H1 (cell line): ENCODE data around the gene SYTL2. TPM values are rescaled to one million over a fixed set of nuclear protein-coding genes. Genes with fewer than 3 reads are reported as not detected.

ENCODE experiments used
- RAD21 ChIP-seq, 2 experiments: IDR thresholded peaks in 1 of 2; conservative IDR thresholded peaks in 1 of 2; 2 replicates each; pipeline ENCODE4 v1.6.1; 2011; ENCODE audit warnings: low read depth in 2 of 2, low read length in 2 of 2, improper control_type of control experiment in 1 of 2, inconsistent platforms in 1 of 2, mild to moderate bottlenecking in 1 of 2, moderate library complexity in 1 of 2
- polyA plus RNA-seq, 7 experiments: library from polyadenylated mRNA; depleted of rRNA in 3 of 7; stranded (reverse) in 5 of 7; unstranded in 2 of 7; fragments of >200 nt in 5 of 7; fragments of 200-250 nt in 2 of 7; gene quantifications; 1 replicate in 5 of 7; 2 replicates in 1 of 7; 4 replicates in 1 of 7; pipeline versions ENCODE4 v1.2.1 to v1.2.3, GENCODE V29; 2011 to 2013; ENCODE audit warnings: missing spikeins in 2 of 7, mixed read lengths in 2 of 7
- total RNA-seq: library from RNA; stranded (reverse); fragmentation: NEBNext Ultra II Directional; extraction: Animal tissue kit (Norgen Biotek cat#: 25700); gene quantifications from 2 replicates; pipeline ENCODE4 v1.2.1, GENCODE V29; 2021

Gene SYTL2
- total and polyA plus RNA-seq, 2 of the 8 experiments (the other 6 are each of a cell fraction or from before 2014, with no cell fraction given): 1.3 to 9.1 TPM

DNA sequence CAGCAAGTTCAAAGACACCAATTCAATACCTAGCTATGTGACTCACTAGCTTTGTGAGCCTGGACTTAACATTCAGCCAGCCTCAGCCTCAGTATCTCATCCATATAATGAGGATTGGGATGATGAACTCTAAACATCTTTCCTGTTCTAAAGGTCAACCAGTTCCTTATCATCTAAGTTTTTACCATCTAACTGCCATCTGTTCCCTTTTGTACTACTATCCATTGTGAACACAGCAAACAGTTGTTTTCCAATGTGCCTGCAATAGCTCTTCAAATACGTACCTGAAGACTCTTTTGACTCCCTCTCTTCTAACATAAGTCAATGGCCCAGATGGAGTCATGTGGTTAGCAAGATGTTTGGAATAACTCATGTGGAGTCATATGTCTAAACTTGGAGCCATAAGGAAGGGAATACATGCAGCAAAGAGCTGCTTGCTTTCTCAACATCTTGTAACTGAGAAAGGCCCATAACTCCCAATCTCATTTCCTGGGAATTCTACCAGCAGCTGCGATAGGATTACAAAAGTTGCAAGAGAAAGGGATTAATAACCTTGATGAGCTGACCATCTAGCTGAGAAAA lies 19.4 kb downstream of the SYTL2 start (continued):
- TF ChIP-seq RAD21 (IDR thresholded peaks at IDR 0.05 in 1 of 2, conservative IDR thresholded peaks at IDR 0.05 in 1 of 2; ENCODE audit: low read depth in 2 of 2, low read length in 2 of 2): no peak
